ENCODE measurements around the gene ELK4.

The ELK4 gene

DNA sequence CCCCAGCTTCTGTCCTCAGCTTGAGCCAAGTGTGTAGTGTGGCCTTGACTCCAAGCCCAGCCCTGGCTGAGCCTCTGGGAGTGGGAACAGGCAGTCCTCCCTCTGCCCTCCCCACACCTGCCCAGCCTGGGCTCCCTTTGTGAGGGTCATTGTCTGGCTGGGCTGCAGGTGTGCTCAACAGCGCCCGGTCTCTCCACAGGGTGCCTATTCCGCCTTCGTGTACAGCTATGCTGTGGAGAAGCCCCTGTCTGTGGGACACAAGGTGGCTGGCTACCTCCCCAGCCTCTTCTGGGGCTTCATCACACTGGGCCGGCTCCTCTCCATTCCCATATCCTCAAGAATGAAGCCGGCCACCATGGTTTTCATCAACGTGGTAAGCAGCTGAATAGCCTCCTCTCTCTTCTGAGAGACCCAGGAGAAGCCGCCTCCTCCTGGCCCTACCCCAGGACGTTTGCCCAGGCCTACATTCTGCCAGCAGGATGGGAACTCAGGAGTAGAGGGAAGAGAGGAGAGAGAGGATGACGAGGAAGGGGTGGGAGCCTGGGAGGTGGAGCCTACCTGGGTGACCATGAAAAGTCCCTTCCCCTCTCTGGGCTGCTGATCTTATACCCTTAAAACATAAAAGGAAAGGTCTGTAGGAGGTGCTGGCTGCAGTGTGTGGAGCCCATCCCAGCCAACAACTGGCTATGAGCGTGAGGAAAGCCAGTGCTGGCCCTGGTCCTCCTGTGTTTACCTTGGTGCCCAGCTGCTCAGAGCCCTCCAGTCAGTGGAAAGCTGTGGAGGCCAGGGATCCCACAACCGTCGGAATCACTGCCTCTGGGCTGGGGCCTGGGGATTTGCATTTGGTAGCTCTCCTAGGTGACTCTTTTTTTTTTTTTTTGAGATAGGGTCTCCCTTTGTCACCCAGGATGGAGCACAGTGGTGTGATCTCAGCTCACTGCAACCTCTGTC is 45.7 kb downstream of the ELK4 start:
- DNase-seq (ENCODE audit: low read depth), result no peak
- TF ChIP-seq, protein P1, sequence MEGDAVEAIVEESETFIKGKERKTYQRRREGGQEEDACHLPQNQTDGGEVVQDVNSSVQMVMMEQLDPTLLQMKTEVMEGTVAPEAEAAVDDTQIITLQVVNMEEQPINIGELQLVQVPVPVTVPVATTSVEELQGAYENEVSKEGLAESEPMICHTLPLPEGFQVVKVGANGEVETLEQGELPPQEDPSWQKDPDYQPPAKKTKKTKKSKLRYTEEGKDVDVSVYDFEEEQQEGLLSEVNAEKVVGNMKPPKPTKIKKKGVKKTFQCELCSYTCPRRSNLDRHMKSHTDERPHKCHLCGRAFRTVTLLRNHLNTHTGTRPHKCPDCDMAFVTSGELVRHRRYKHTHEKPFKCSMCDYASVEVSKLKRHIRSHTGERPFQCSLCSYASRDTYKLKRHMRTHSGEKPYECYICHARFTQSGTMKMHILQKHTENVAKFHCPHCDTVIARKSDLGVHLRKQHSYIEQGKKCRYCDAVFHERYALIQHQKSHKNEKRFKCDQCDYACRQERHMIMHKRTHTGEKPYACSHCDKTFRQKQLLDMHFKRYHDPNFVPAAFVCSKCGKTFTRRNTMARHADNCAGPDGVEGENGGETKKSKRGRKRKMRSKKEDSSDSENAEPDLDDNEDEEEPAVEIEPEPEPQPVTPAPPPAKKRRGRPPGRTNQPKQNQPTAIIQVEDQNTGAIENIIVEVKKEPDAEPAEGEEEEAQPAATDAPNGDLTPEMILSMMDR (conservative IDR thresholded peaks at IDR 0.05; ENCODE audit: low read depth, low read length), result no peak
- no peak overlapping the region for H3K4me3 ChIP-seq (ENCODE audit: low read length)

DNA sequence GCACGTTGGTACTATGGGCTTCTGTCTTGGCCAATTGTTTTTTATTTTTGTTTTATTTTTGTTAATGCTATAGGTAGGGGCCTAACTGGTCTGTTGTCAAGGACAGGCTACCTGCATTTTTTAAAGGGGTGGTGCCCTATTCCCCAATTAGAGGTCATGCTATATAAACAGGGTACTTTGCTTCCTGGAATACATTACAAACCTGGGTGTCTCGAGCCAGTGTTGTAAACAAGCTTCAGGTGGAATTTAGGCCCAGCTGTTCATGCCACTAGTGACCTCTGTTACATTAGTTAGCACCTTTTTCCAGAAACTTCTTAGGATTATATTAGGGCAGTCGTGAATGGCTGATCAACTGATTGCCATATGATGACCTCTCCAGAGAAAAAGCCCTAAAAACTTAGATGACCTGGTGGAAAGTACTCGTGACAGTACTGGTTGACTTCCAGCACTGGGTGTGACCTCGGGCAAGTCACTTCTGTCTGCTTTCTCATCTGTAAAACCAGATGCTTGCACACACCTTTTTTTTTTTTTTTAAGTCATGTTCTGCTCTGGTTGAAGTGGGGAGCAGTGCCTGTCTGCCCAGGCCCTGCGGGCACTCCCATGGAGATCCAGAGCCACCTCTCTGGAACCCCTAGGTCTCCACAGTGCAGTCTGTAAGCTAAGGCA is 46.5 kb downstream of the ELK4 start:
- no peak for DNase-seq (ENCODE audit: low read depth)
- TF ChIP-seq, protein P1 (conservative IDR thresholded peaks at IDR 0.05; ENCODE audit: low read depth, low read length), result no peak
- H3K4me3 ChIP-seq (ENCODE audit: low read length), result no peak overlapping the region

DNA sequence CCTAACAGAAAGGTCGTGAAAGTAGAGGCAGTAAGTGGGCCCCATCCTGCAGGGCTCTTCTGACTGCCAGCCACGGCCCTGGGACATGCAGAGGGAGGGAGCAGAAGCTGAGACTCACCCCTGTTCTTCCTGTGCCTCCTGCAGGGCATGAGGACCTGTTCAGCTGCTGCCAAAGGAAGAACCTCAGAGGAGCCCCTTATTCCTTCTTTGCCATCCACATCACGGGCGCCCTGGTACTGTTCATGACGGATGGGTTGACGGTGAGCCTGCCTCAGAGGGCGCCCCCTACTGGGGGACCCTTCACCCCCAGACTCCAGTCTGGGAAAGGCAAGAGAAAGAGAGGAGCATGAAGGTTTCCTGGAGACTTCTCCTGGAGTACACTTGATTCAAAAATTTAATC is 47.1 kb downstream of the ELK4 start:
- no peak overlapping the region for H3K4me3 ChIP-seq (ENCODE audit: low read length)
- TF ChIP-seq, protein P1 (conservative IDR thresholded peaks at IDR 0.05; ENCODE audit: low read depth, low read length), result peak; percentile 41
- no peak for DNase-seq (ENCODE audit: low read depth)

DNA sequence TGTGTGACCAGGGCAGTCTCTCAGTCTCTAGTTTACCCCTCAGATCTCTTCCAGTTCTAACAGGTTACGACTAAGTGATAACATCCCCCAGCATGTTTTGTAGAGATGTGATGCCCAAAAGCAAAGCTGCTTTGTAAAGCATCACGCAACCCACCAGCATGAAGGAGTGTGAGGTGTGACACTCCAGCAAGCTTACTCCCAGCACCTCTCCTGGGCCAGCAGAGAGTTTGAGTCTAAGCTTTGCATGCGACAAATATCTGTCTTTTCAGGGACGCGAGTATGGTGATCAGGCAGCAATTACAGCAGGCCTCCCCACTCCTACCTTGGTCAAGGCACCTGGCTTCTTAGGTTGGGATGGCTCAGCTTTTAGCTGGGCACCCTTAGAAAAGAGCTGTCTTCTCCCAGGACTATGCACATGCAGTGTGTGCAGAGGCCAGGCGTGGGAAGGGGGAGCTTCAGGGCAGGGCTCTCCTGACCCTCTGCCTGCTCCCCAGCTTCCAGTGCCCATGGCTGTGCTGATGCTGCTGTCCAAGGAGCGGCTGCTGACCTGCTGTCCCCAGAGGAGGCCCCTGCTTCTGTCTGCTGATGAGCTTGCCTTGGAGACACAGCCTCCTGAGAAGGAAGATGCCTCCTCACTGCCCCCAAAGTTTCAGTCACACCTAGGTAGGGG is 48.2 kb downstream of the ELK4 start:
- no peak for DNase-seq (ENCODE audit: low read depth)
- TF ChIP-seq, protein P1 (conservative IDR thresholded peaks at IDR 0.05; ENCODE audit: low read depth, low read length), result no peak
- no peak overlapping the region for H3K4me3 ChIP-seq (ENCODE audit: low read length)

DNA sequence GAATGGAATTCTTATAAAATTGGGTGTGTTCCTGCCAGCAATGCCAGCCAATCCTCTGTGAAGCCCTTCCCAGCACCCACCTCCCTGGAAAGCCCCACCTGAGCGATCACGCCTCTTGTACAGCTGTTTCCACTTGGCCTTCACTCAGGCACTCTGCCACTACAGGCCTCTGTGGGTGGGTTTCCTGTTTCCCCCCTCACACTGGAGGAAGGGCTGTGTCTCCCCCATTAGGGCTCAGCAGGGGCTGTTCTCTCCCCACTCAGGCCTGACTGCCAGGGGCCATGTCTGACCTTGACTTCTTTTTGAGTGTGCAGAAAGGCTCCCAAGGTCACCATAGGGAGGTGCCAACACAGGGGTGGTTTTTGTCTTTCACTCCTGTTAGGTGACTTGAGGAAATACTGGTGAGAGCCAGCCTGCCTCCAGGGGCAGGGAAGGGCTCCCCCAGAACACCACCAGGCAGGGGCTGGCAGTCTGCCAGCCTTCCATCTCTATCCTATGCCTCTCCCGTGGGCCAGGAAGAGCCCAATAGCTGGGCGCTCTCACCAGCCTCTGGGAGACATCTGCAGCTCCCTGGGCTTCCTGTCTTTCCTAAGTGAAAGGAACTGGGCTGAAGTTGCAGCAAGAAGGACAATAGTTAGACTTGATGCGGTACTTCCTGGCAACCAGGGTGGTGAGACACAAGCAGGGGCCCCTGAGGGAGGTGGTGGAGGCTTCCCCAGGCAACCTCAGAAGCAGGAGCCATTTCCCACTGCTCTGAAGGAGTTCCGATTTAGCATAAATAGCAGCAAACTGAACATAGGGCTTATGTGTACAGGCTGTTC is 49.1 kb downstream of the ELK4 start:
- TF ChIP-seq, protein P1 (conservative IDR thresholded peaks at IDR 0.05; ENCODE audit: low read depth, low read length), result no peak
- no peak for DNase-seq (ENCODE audit: low read depth)
- H3K4me3 ChIP-seq (ENCODE audit: low read length), result no peak overlapping the region

DNA sequence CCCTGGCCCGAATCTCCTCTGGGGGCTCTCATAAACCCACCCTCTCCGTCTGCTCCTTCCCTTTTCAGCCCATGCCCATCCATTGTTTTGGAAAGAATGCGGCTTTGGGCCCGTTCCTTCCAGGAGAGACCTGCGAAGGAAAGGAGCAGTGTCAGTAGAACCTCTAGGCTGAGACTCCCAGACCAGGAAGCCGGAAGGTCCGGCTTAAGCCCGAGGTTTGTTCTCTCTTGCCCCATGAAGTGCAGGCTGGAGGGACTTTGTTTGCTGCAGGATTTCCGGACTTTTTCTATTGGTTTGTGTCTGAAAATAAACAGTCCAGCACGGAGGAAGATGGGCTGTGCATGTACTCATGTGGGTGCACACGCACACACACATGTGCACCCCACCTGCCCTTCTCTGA is 49.8 kb downstream of the ELK4 start:
- TF ChIP-seq, protein P1 (conservative IDR thresholded peaks at IDR 0.05; ENCODE audit: low read depth, low read length), result no peak
- DNase-seq (ENCODE audit: low read depth), result no peak
- no peak overlapping the region for H3K4me3 ChIP-seq (ENCODE audit: low read length)

Data from retinal pigment epithelial cell (primary cell).